ENCODE measurements around the gene PNPLA2.

DNA sequence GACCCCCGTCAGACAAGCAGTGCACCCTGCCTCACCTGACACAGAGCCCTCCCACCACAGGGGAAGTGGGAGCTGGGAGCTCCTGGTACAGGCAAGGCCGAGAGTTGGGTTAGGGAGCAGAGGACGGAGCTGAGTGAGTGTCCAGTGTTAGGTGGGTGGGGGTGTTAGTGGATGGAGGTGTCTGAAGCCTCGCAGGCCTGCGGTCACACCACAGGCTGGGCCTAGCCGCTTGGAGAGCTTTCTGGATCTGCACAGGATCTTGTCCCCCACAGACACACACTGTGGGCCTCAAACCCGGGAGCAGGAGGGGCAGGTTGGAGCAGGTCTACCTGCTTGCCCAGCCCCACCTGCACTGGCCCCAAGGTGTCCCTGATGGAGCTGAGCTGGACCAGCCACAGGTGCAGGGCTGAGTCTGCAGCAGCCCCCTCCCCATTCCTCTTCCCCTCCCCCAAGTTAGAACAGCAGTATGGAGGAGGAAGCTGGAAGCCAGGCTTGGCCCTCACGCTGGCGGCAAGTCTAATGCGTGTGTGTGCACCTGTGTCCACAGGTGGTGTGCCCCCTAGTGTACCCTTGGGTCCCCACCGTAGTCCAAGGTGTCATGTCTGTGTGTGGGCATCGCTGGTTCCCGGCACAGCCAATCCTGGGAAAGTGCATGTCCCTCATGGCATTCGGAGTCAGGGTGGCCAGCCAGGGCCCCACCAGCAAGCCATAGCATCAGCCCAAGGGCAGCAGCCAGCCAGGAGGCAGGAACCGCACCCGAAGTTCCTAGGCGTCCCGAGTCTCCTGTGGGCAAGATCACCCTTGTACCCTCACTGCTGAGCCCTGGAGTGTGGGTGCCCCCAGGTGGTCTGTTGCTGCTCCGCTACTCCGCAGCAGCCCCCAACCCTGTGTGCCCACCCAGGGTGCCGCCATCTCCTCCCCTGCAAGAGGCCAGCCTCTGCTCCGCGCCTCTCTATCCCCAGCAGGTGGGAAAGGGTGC is 39.4 kb upstream of the PNPLA2 start:
- TF ChIP-seq EZH2phosphoT487 (IDR thresholded peaks at IDR 0.05), result no peak
- TF ChIP-seq EZH2 (IDR thresholded peaks at IDR 0.05), result no peak
